OCI-LY1 (cell line): ENCODE measurements around the gene C16orf89.

Experiments
- H2AFZ ChIP-seq: fragments of 200-600 bp; sonication (generic), shearing (Covaris generic); 2 replicates; pipeline ENCODE4 v1.6.0; 2014; ENCODE audit warnings: antibody characterized with exemption, mild to moderate bottlenecking, low read length
- H3F3A ChIP-seq: fragments of 200-600 bp; sonication (generic), shearing (Covaris generic); 2 replicates; pipeline ENCODE4 v1.6.0; 2014; ENCODE audit warnings: mild to moderate bottlenecking, antibody characterized with exemption, low read length, moderate library complexity; ENCODE audit not compliant: insufficient read depth
- H3K27ac ChIP-seq: fragments of 200-600 bp; sonication (generic); 2 replicates; pipeline ENCODE4 v1.5.1; 2014; ENCODE audit warnings: low read length, mixed run types, mild to moderate bottlenecking, low read depth; ENCODE audit not compliant: poor library complexity, severe bottlenecking
- H3K27me3 ChIP-seq: fragments of 200-600 bp; sonication (generic); 2 replicates; pipeline ENCODE4 v1.6.0; 2014; ENCODE audit warnings: antibody characterized with exemption, mild to moderate bottlenecking, low read length, moderate library complexity; ENCODE audit not compliant: insufficient read depth
- H3K36me3 ChIP-seq: fragments of 200-600 bp; sonication (generic); 2 replicates; pipeline ENCODE4 v1.6.1; 2014; ENCODE audit warnings: mild to moderate bottlenecking, antibody characterized with exemption, low read length, moderate library complexity, mixed read lengths; ENCODE audit not compliant: insufficient read depth
- H3K4me1 ChIP-seq: fragments of 200-600 bp; sonication (generic); 2 replicates; pipeline ENCODE4 v1.5.1; 2014; ENCODE audit warnings: mild to moderate bottlenecking, low read length, moderate library complexity; ENCODE audit not compliant: insufficient read depth, severe bottlenecking
- H3K4me2 ChIP-seq: fragments of 200-600 bp; sonication (generic), shearing (Covaris generic); 2 replicates; pipeline ENCODE4 v1.6.1; 2014; ENCODE audit warnings: low read length
- H3K4me3 ChIP-seq: fragments of 200-600 bp; sonication (generic); 2 replicates; pipeline ENCODE4 v1.5.1; 2014; ENCODE audit warnings: low read length, low read depth, mild to moderate bottlenecking, mixed read lengths; ENCODE audit not compliant: poor library complexity, severe bottlenecking
- H3K79me2 ChIP-seq: fragments of 200-600 bp; shearing (Covaris generic); 2 replicates; pipeline ENCODE4 v1.6.1; 2016; ENCODE audit warnings: mixed run types, low read length, mixed read lengths; ENCODE audit not compliant: insufficient read depth
- H3K9ac ChIP-seq: fragments of 200-600 bp; sonication (generic), shearing (Covaris generic); 2 replicates; pipeline ENCODE4 v1.6.1; 2014; ENCODE audit warnings: mild to moderate bottlenecking, low read length, mixed read lengths
- H3K9me2 ChIP-seq: fragments of 200-600 bp; sonication (generic), shearing (Covaris generic); 2 replicates; pipeline ENCODE4 v1.6.1; 2014; ENCODE audit warnings: low read depth, mild to moderate bottlenecking, low read length, mixed read lengths
- H3K9me3 ChIP-seq: fragments of 200-600 bp; shearing (Covaris generic); 2 replicates; pipeline ENCODE4 v1.6.1; 2014; ENCODE audit warnings: low read length, mixed read lengths
- H4K20me1 ChIP-seq: fragments of 200-600 bp; sonication (generic), shearing (Covaris generic); 2 replicates; pipeline ENCODE4 v1.6.0; 2016; ENCODE audit warnings: mild to moderate bottlenecking, low read length; ENCODE audit not compliant: insufficient read depth
- EZH2 ChIP-seq: fragments of 200-600 bp; sonication (generic), shearing (Covaris generic); IDR thresholded peaks from 2 replicates; pipeline ENCODE4 v1.8.0; 2017; ENCODE audit warnings: borderline replicate concordance, mixed run types, mild to moderate bottlenecking, antibody characterized with exemption, low read length, moderate library complexity, mixed read lengths
- TF ChIP-seq, protein P1 (sequence below): fragments of 200-600 bp; sonication (generic), shearing (Covaris generic); IDR thresholded peaks from 2 replicates; pipeline ENCODE4 v1.5.1; 2017; ENCODE audit warnings: mild to moderate bottlenecking, antibody characterized with exemption, low read length, moderate library complexity, mixed read lengths

C16orf89 gene

DNA sequence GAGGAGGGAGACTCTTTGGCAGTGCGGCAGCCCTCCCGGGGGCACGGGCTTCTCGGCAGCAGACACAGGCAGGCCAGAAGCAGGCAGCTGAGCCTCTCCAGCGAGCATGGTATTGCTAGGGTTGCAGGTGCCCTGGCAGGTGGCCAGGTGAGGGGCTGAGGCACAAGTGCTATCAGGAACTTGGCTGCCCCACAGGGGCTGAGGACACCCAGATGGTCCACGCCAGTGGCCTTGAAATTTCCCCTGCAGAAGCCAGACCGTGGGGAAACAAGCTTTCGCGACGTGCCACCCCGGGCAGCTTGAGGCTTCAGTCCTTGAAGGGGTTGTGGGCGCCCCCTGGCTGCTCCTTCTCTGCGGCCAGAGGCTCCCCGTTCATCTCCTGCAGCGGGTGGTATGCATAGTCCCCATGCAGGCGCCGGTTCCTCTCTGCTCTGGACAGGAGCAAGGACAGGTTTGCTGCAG, 40.6 kb downstream of the C16orf89 start:
- Histone ChIP-seq H4K20me1 (no peaks in the 10 kb centered on the region), H3F3A (no peaks in the 10 kb centered on the region), H3K9me3 (no peaks in the 10 kb centered on the region), H3K4me1 (no peaks in the 10 kb centered on the region), H3K9me2 (no peaks in the 10 kb centered on the region), H3K27me3 (no peaks in the 10 kb centered on the region), H3K79me2 (no peaks in the 10 kb centered on the region), H3K9ac (no peak overlapping the region), H3K4me3 (no peak overlapping the region), H3K36me3 (no peaks in the 10 kb centered on the region), H3K4me2 (no peak overlapping the region), H2AFZ (no peak overlapping the region), H3K27ac (no peak overlapping the region)
- no peak for TF ChIP-seq EZH2
- TF ChIP-seq, protein P1, sequence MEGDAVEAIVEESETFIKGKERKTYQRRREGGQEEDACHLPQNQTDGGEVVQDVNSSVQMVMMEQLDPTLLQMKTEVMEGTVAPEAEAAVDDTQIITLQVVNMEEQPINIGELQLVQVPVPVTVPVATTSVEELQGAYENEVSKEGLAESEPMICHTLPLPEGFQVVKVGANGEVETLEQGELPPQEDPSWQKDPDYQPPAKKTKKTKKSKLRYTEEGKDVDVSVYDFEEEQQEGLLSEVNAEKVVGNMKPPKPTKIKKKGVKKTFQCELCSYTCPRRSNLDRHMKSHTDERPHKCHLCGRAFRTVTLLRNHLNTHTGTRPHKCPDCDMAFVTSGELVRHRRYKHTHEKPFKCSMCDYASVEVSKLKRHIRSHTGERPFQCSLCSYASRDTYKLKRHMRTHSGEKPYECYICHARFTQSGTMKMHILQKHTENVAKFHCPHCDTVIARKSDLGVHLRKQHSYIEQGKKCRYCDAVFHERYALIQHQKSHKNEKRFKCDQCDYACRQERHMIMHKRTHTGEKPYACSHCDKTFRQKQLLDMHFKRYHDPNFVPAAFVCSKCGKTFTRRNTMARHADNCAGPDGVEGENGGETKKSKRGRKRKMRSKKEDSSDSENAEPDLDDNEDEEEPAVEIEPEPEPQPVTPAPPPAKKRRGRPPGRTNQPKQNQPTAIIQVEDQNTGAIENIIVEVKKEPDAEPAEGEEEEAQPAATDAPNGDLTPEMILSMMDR, result peak; percentile 71

DNA sequence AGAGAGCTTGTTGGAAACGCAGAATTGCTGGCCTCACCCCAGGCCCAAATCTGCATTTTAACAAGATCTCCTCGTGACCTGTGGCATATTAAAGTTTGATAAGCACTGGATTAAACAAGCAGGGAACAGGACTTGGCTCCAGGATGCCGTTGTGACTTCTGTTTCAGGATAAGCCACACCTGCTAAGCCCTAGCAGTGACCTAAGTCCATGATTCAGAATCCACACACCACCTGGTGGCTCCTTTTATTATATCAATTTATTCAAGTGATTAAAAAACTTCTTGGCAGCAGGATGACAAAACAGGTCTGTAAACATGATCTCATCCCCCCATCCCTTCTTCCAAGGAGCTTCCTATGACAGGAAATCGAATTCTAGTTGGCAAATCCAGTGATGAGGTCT, 41.1 kb downstream of the C16orf89 start:
- Histone ChIP-seq H3K4me3 (no peak overlapping the region), H3K27ac (no peak overlapping the region), H3K36me3 (no peaks in the 10 kb centered on the region), H4K20me1 (no peaks in the 10 kb centered on the region), H3K9ac (no peak overlapping the region), H3K79me2 (no peaks in the 10 kb centered on the region), H3K4me2 (no peak overlapping the region), H2AFZ (no peak overlapping the region), H3K27me3 (no peaks in the 10 kb centered on the region), H3K4me1 (no peaks in the 10 kb centered on the region), H3K9me2 (no peaks in the 10 kb centered on the region), H3F3A (no peaks in the 10 kb centered on the region), H3K9me3 (no peaks in the 10 kb centered on the region)
- TF ChIP-seq, protein P1, result no peak; the same call in 1 of the 2 replicates
- TF ChIP-seq EZH2, result no peak

DNA sequence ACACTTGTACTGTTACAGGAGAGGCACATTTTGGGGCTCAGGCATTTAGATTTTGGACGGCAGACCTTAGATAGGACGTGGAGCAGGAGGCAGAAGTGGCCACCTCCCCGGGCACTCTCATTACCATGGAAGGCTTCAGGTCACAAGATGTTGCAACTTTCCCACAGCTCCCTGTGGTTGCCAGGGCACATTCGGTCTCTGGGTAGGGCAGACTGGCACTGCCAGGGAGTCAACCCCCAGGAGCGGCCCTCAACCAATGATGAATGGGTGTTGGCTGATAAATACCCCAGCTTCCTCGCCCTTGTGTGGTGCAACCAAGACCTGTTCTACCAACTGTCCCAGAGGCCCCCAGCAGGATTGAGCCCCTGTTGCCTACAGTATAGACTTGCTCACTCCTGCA, 43.2 kb downstream of the C16orf89 start:
- no peak overlapping the region for H3K27ac ChIP-seq
- TF ChIP-seq EZH2, result no peak
- TF ChIP-seq, protein P1, result no peak
- no peaks in the 10 kb centered on the region for H3K9me3 ChIP-seq

More for the DNA sequence above, 43.2 kb downstream of the C16orf89 start:
- no peaks in the 10 kb centered on the region; the same call in 1 of the 2 replicates for H3K27me3 ChIP-seq
- no peaks in the 10 kb centered on the region for H4K20me1 ChIP-seq
- no peaks in the 10 kb centered on the region for H3K36me3 ChIP-seq
- H3F3A ChIP-seq, result no peaks in the 10 kb centered on the region
- no peak overlapping the region for H3K4me3 ChIP-seq
- H3K9me2 ChIP-seq, result no peaks in the 10 kb centered on the region
- H3K9ac ChIP-seq, result no peak overlapping the region
- H3K79me2 ChIP-seq, result no peaks in the 10 kb centered on the region
- H2AFZ ChIP-seq, result no peak overlapping the region
- H3K4me2 ChIP-seq, result no peak overlapping the region
- no peaks in the 10 kb centered on the region for H3K4me1 ChIP-seq
